H1 (cell line): ENCODE measurements around the gene PPP4R1. TPM values are rescaled to one million over a fixed set of nuclear protein-coding genes. Genes with fewer than 3 reads are reported as not detected.

Source experiments
- CTCF ChIA-PET: fragments of 300-600 bp; sonication (Branson Sonifier 250); formaldehyde crosslinking; loops from one replicate; lab custom pipeline; 2021; ENCODE audit not compliant: partially characterized antibody; lab: Charles Lee
- POLR2A ChIA-PET: fragments of 300-600 bp; sonication (Branson Sonifier 250); formaldehyde crosslinking; loops from one replicate; lab custom pipeline; 2021; ENCODE audit warnings: inconsistent platforms; ENCODE audit not compliant: partially characterized antibody; lab: Charles Lee
- DNase-seq, 2 experiments: peaks; one replicate each; pipeline versions ENCODE4 v3.0.0 to v3.0.0-alpha.2; 2010 to 2022; ENCODE audit warnings: low spot score in 2 of 2, low read depth in 1 of 2, mixed read lengths in 1 of 2
- FAIRE-seq: peaks from 2 replicates; lab custom pipeline; 2011; peaks lifted over from hg19 to GRCh38; lab: Jason Lieb, UNC
- H2AFZ ChIP-seq: 2 replicates; pipeline ENCODE4 v1.8.1; 2012; ENCODE audit warnings: low read length, inconsistent platforms
- H2AK5ac ChIP-seq: 2 replicates; pipeline ENCODE4 v1.6.1; 2013; ENCODE audit warnings: low read depth, low read length
- H2BK120ac ChIP-seq: replicated peaks from 2 replicates; pipeline ENCODE3; 2013; ENCODE audit warnings: low read depth, low read length, inconsistent platforms
- H2BK12ac ChIP-seq: 2 replicates; pipeline ENCODE4 v1.6.1; 2013; ENCODE audit warnings: low read depth, low read length
- H2BK15ac ChIP-seq: 2 replicates; pipeline ENCODE4 v1.6.1; 2013; ENCODE audit warnings: low read length
- H2BK20ac ChIP-seq: 2 replicates; pipeline ENCODE4 v1.6.1; 2013; ENCODE audit warnings: low read length
- H2BK5ac ChIP-seq: 2 replicates; pipeline ENCODE4 v1.6.1; 2013; ENCODE audit warnings: low read depth, low read length
- H3K14ac ChIP-seq: 2 replicates; pipeline ENCODE4 v1.6.1; 2013; ENCODE audit warnings: inconsistent platforms; ENCODE audit not compliant: insufficient read length
- H3K18ac ChIP-seq: 2 replicates; pipeline ENCODE4 v1.6.1; 2013; ENCODE audit warnings: low read length; ENCODE audit errors: extremely low read depth
- H3K23ac ChIP-seq: 2 replicates; pipeline ENCODE4 v1.6.1; 2013; ENCODE audit warnings: inconsistent platforms; ENCODE audit not compliant: insufficient read length
- H3K23me2 ChIP-seq: 2 replicates; pipeline ENCODE4 v1.6.1; 2013; ENCODE audit warnings: low read depth, low read length
- H3K27ac ChIP-seq: 2 replicates; pipeline ENCODE4 v1.6.1; 2011; ENCODE audit warnings: low read depth, low read length, inconsistent platforms
- H3K27me3 ChIP-seq, 4 experiments: replicated peaks in 1 of 4; 1 replicate in 1 of 4; 2 replicates in 3 of 4; pipeline versions ENCODE4 v1.6.1 to v1.8.1; 2011 to 2013; ENCODE audit warnings: low read length in 3 of 4, mild to moderate bottlenecking in 3 of 4, inconsistent platforms in 2 of 4, mixed read lengths in 2 of 4, moderate library complexity in 1 of 4; ENCODE audit not compliant: control insufficient read depth in 3 of 4, insufficient read depth in 3 of 4; ENCODE audit errors: extremely low read depth in 1 of 4
- H3K36me3 ChIP-seq, 4 experiments: 2 replicates each; pipeline versions ENCODE4 v1.6.1 to v1.8.1; 2011 to 2013; ENCODE audit warnings: mild to moderate bottlenecking in 4 of 4, low read length in 3 of 4, moderate library complexity in 2 of 4, control low read depth in 1 of 4, inconsistent platforms in 1 of 4; ENCODE audit not compliant: insufficient read depth in 4 of 4, control insufficient read depth in 2 of 4
- H3K4ac ChIP-seq: replicated peaks from 2 replicates; pipeline ENCODE3; 2013; ENCODE audit warnings: low read length, low read depth, mixed read lengths, inconsistent platforms; ENCODE audit not compliant: insufficient read length
- H3K4me1 ChIP-seq, 4 experiments: replicated peaks in 1 of 4; 1 replicate in 1 of 4; 2 replicates in 3 of 4; pipeline versions ENCODE4 v1.6.1 to v1.8.1; 2011 to 2013; ENCODE audit warnings: low read length in 3 of 4, inconsistent platforms in 2 of 4, mixed read lengths in 1 of 4; ENCODE audit not compliant: insufficient read depth in 4 of 4, control insufficient read depth in 3 of 4
- H3K4me2 ChIP-seq, 2 experiments: 2 replicates each; pipeline versions ENCODE4 v1.6.1 to v1.8.1; 2011 to 2013; ENCODE audit warnings: low read depth in 2 of 2, low read length in 2 of 2, control low read depth in 1 of 2, inconsistent platforms in 1 of 2, mild to moderate bottlenecking in 1 of 2; ENCODE audit not compliant: insufficient read depth in 1 of 2
- H3K4me3 ChIP-seq, 4 experiments: fragments of 200-600, 300-600 bp in 1 of 4; sonication (generic), shearing (Covaris generic), sonication (Bioruptor Twin) in 1 of 4; 2 replicates each; pipeline versions ENCODE4 v1.5.1 to v1.8.1; 2011 to 2016; ENCODE audit warnings: low read length in 4 of 4, low read depth in 3 of 4, control low read depth in 2 of 4, inconsistent platforms in 2 of 4, mild to moderate bottlenecking in 2 of 4, mixed read lengths in 1 of 4, moderate library complexity in 1 of 4; ENCODE audit not compliant: insufficient read depth in 2 of 4; ENCODE audit errors: extremely low read depth in 1 of 4
- H3K56ac ChIP-seq: replicated peaks from 2 replicates; pipeline ENCODE3; 2013; ENCODE audit warnings: low read depth, mild to moderate bottlenecking, mixed read lengths, low read length, inconsistent platforms; ENCODE audit not compliant: insufficient read length
- H3K79me1 ChIP-seq: 2 replicates; pipeline ENCODE4 v1.6.1; 2013; ENCODE audit warnings: low read depth, low read length, control low read depth
- H3K79me2 ChIP-seq, 2 experiments: 2 replicates each; pipeline versions ENCODE4 v1.6.1 to v1.8.1; 2012 to 2013; ENCODE audit warnings: low read length in 2 of 2, mild to moderate bottlenecking in 2 of 2, inconsistent platforms in 1 of 2; ENCODE audit not compliant: insufficient read depth in 2 of 2, control insufficient read depth in 1 of 2
- H3K9ac ChIP-seq, 4 experiments: replicated peaks in 1 of 4; 1 replicate in 1 of 4; 2 replicates in 3 of 4; pipeline versions ENCODE4 v1.6.1 to v1.8.1; 2011 to 2013; ENCODE audit warnings: low read depth in 3 of 4, low read length in 3 of 4, control low read depth in 2 of 4, mild to moderate bottlenecking in 2 of 4, moderate library complexity in 2 of 4, inconsistent platforms in 1 of 4; ENCODE audit errors: extremely low read depth in 1 of 4
- H3K9me3 ChIP-seq, 2 experiments: 2 replicates each; pipeline versions ENCODE4 v1.6.1 to v1.8.1; 2012 to 2013; ENCODE audit warnings: mild to moderate bottlenecking in 2 of 2, moderate library complexity in 2 of 2, control low read depth in 1 of 2, inconsistent platforms in 1 of 2, low read depth in 1 of 2, low read length in 1 of 2, mixed read lengths in 1 of 2; ENCODE audit not compliant: insufficient read depth in 2 of 2
- H4K20me1 ChIP-seq, 2 experiments: replicated peaks in 1 of 2; 2 replicates each; pipeline versions ENCODE3 to v1.8.1; 2011 to 2013; ENCODE audit warnings: inconsistent platforms in 2 of 2, low read length in 2 of 2, mild to moderate bottlenecking in 1 of 2; ENCODE audit not compliant: insufficient read depth in 2 of 2, control insufficient read depth in 1 of 2
- H4K5ac ChIP-seq: 2 replicates; pipeline ENCODE4 v1.6.1; 2013; ENCODE audit warnings: low read length, low read depth, mixed read lengths, inconsistent platforms; ENCODE audit not compliant: insufficient read length
- H4K8ac ChIP-seq: 2 replicates; pipeline ENCODE4 v1.8.0; 2013; ENCODE audit warnings: mild to moderate bottlenecking, moderate library complexity, low read length, inconsistent platforms; ENCODE audit not compliant: insufficient read depth; ENCODE audit errors: extremely low read depth
- H4K91ac ChIP-seq: replicated peaks from 2 replicates; pipeline ENCODE3; 2013; ENCODE audit warnings: low read length, mixed read lengths, inconsistent platforms; ENCODE audit not compliant: insufficient read length
- RFX5 ChIP-seq: IDR thresholded peaks from 2 replicates; pipeline ENCODE4 v1.6.1; 2011; ENCODE audit warnings: low read depth, low read length, improper control_type of control experiment, borderline replicate concordance
- WGBS, 2 experiments: shearing (Covaris generic) in 1 of 2; methylation state at CpG; one replicate each; pipeline versions ENCODE4 v1.1.6 to v1.1.7; 2013 to 2015; ENCODE audit warnings: low lambda C conversion rate in 2 of 2, mixed read lengths in 2 of 2, inconsistent platforms in 1 of 2, low coverage in 1 of 2, missing lambda C conversion rate in 1 of 2; ENCODE audit not compliant: insufficient replicate concordance in 2 of 2, insufficient coverage in 1 of 2, insufficient read length in 1 of 2; ENCODE audit errors: extremely low coverage in 1 of 2, missing lambda C conversion rate in 1 of 2; 5-methylcytosine and 5-hydroxymethylcytosine counted together
- polyA plus RNA-seq, 7 experiments: library from polyadenylated mRNA; depleted of rRNA in 3 of 7; stranded (reverse) in 5 of 7; unstranded in 2 of 7; fragments of >200 nt in 5 of 7; fragments of 200-250 nt in 2 of 7; gene quantifications; 1 replicate in 5 of 7; 2 replicates in 1 of 7; 4 replicates in 1 of 7; pipeline versions ENCODE4 v1.2.1 to v1.2.3, GENCODE V29; 2011 to 2013; ENCODE audit warnings: missing spikeins in 2 of 7, mixed read lengths in 2 of 7
- total RNA-seq: library from RNA; stranded (reverse); fragmentation: NEBNext Ultra II Directional; extraction: Animal tissue kit (Norgen Biotek cat#: 25700); gene quantifications from 2 replicates; pipeline ENCODE4 v1.2.1, GENCODE V29; 2021

PPP4R1 gene
- total and polyA plus RNA-seq, 2 of the 8 experiments (the other 6 are each of a cell fraction or from before 2014, with no cell fraction given), result 67.4 to 96.1 TPM

DNA sequence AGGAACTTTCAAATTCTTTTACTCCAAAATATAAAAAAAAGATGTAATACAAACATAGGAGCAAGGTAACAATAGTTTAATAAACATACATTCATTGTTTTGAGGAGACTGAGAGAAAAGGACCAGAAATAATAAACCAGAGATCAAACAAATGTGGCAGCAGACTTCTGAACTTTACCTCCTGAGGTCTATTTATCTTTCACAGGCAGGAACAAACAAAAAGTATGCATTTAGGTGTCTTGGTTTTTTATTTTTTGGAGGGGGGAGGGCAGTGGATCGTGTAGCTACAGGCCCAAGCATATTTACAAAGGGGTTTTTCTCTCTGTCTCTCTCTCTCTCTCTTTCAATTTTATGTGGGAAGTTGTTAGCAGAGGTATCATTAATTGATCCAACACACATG is 5.6 kb downstream of the PPP4R1 start:
- no peak overlapping the region for H3K4me2 ChIP-seq
- no peak overlapping the region for H4K8ac ChIP-seq
- DNase-seq (no peak), FAIRE-seq (no peak)
- CTCF ChIA-PET, result interaction anchor here (0.8 to 1.4 kb wide), 6 partner anchors 9 to 113 kb away, joined by 3 to 4 read pairs (median 3); no protein-coding TSS in a partner anchor
- peaks cover 3% of the 10 kb centered on the region; the same call in 1 of the 2 replicates for H3K79me1 ChIP-seq
- no peaks in the 10 kb centered on the region for H3K27me3 ChIP-seq
- no peak overlapping the region for H4K91ac ChIP-seq
- no peak overlapping the region for H2BK12ac ChIP-seq
- H4K20me1 ChIP-seq, result no peaks in the 10 kb centered on the region
- H3K4me1 ChIP-seq, result peaks cover 0 to 6% (median 1%) of the 10 kb centered on the region in 4 experiments; a peak in 2 of 7 replicates
- H2AFZ ChIP-seq, result no peak overlapping the region
- no peak overlapping the region for H3K23ac ChIP-seq
- H3K9ac ChIP-seq, result no peak overlapping the region
- H3K18ac ChIP-seq, result no peak overlapping the region
- H3K4ac ChIP-seq, result no peak overlapping the region
- no peaks in the 10 kb centered on the region for H3K9me3 ChIP-seq
- no peak overlapping the region for H2AK5ac ChIP-seq
- H3K79me2 ChIP-seq, result peaks cover 13 to 96% of the 10 kb centered on the region in 2 experiments
- H3K56ac ChIP-seq, result no peak overlapping the region
- H3K36me3 ChIP-seq, result peaks cover 0 to 8% (median 4%) of the 10 kb centered on the region in 4 experiments; a peak in 3 of 8 replicates
- no peaks in the 10 kb centered on the region; the same call in 1 of the 2 replicates for H3K23me2 ChIP-seq
- H4K5ac ChIP-seq, result no peak overlapping the region
- POLR2A ChIA-PET, result interaction anchor here (1.2 to 1.8 kb wide), 2 partner anchors 8 to 34 kb away, joined by 3 to 9 read pairs; no protein-coding TSS in a partner anchor
- H2BK120ac ChIP-seq, result no peak overlapping the region
- no peak overlapping the region for H3K14ac ChIP-seq
- 55% methylated on average over 1 of the region's 1 CpG; no CpG with 5 or more reads in 1 of the 2 experiments for WGBS, 2 experiments
- no peak overlapping the region for H2BK15ac ChIP-seq
- no peak overlapping the region for H3K4me3 ChIP-seq
- H2BK5ac ChIP-seq, result no peak overlapping the region
- H3K27ac ChIP-seq, result no peak overlapping the region
- H2BK20ac ChIP-seq, result no peak overlapping the region
- no peak for TF ChIP-seq RFX5
